Uterus (tissue), 4 donors: ENCODE data around the gene RIMS3. TPM values are rescaled to one million over a fixed set of nuclear protein-coding genes. Genes with fewer than 3 reads are reported as not detected.

Experiments used
- DNase-seq, 2 donors: peaks; one replicate each; pipeline ENCODE4 v3.0.0-alpha.2; 2019 to 2020
- H3K27ac ChIP-seq, 2 donors: fragments of 200-600 bp; sonication (generic); 1 replicate in 1 of 2; 2 replicates in 1 of 2; pipeline ENCODE4 v1.5.1; 2016 to 2018
- H3K27me3 ChIP-seq, 2 donors: fragments of 200-600 bp; sonication (generic); one replicate each; pipeline ENCODE4 v1.5.1; 2018 to 2019; ENCODE audit warnings: control low read depth in 1 of 2
- H3K36me3 ChIP-seq, 2 donors: fragments of 200-600 bp; sonication (generic); one replicate each; pipeline ENCODE4 v1.5.1; 2019; ENCODE audit warnings: control low read depth in 1 of 2
- H3K4me1 ChIP-seq, 2 donors: fragments of 200-600 bp; sonication (generic); one replicate each; pipeline ENCODE4 v1.5.1; 2018 to 2019; ENCODE audit warnings: control low read depth in 1 of 2
- H3K4me3 ChIP-seq, 2 donors: fragments of 200-600 bp; sonication (generic); 1 replicate in 1 of 2; 2 replicates in 1 of 2; pipeline ENCODE4 v1.5.1; 2018 to 2019; ENCODE audit warnings: mild to moderate bottlenecking in 1 of 2
- H3K9me3 ChIP-seq, 2 donors: fragments of 200-600 bp; sonication (generic); one replicate each; pipeline ENCODE4 v1.5.1; 2019; ENCODE audit warnings: control low read depth in 1 of 2
- POLR2A ChIP-seq, 2 donors: fragments of 450-650 bp; IDR thresholded peaks; one replicate each; pipeline ENCODE4 v1.6.1; 2016; ENCODE audit warnings: antibody characterized with exemption in 2 of 2, mild to moderate bottlenecking in 1 of 2, moderate library complexity in 1 of 2
- intact Hi-C: fragments of 100-400 bp; cut with DNase I; formaldehyde crosslinking; loops from one replicate; pipeline ENCODE4 v1.15.1; 2023; ENCODE audit warnings: low total_unique reads
- total RNA-seq, 4 donors: library from RNA; depleted of rRNA in 3 of 4; stranded (reverse); fragments of >200 nt in 3 of 4; gene quantifications; one replicate each; pipeline versions ENCODE4 v1.1.0 to v1.2.4, GENCODE V29; 2014 to 2023
- TF ChIP-seq, protein P1 (sequence below), 4 experiments: fragments of 200-600 bp in 2 of 4; fragments of 450-650 bp in 2 of 4; sonication (generic) in 2 of 4; IDR thresholded peaks; one replicate each; pipeline ENCODE4 v1.5.1; 2016 to 2019; ENCODE audit warnings: antibody characterized with exemption in 4 of 4, mild to moderate bottlenecking in 2 of 4, moderate library complexity in 1 of 4
- donor health status: DM: yes; HTN: yes; CAD: no.

RIMS3 gene
- total RNA-seq: 10 to 100 TPM in 1 of 4 donors, 1 to 10 TPM in 3; 1.8 to 14.0 (median 5.4) TPM

DNA sequence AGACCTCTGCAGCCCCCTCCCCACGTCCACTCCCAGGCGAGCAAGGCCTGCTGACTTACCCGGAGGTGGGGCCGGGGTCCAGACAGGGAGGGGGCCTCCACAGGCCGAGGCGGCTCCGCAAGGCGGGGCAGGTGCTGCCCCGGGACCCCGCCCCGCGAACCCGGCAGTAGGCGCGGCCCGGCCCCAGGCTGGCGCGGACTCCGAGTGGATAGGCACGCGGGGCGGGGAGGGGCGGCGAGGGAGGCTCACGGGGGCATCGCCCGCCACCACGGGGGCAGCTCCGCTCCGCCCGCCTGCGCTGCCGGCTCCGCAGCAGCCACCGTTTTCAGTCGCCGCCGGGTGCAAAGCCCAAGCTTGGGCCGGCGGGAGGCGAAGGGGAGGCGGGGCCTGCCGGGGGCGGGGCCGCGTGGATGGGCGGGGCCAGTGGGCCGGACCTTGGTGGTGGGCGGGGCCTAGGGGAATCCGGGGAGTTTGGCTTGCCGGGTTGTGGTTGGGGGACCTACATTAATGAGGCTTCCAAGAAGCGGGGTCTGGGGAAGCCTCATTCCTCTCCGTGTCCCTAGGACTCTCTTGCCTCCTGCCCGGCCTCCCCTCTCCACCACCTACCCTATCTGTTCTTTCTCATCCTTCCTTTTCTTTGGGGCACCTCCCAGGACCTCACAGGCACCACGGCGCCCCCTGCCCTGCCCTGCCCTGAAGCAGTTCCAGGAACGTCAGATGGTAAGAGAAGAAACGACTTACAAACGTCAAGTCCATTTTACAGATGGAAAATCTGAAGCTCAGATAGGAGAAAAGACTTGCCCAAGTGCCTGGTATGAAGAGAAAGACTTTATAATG, at the start of gene RIMS3:
RIMS3 (minus strand) TSS at position 348 of the 837 bp plus-strand sequence. CDS start 23,757 bp downstream, outside the sequence.
- H3K27me3 ChIP-seq: no peaks in the 10 kb centered on the region
- H3K4me3 ChIP-seq: peak within 1 kb of the TSS; percentile 26 to 74
- TF ChIP-seq, protein P1, sequence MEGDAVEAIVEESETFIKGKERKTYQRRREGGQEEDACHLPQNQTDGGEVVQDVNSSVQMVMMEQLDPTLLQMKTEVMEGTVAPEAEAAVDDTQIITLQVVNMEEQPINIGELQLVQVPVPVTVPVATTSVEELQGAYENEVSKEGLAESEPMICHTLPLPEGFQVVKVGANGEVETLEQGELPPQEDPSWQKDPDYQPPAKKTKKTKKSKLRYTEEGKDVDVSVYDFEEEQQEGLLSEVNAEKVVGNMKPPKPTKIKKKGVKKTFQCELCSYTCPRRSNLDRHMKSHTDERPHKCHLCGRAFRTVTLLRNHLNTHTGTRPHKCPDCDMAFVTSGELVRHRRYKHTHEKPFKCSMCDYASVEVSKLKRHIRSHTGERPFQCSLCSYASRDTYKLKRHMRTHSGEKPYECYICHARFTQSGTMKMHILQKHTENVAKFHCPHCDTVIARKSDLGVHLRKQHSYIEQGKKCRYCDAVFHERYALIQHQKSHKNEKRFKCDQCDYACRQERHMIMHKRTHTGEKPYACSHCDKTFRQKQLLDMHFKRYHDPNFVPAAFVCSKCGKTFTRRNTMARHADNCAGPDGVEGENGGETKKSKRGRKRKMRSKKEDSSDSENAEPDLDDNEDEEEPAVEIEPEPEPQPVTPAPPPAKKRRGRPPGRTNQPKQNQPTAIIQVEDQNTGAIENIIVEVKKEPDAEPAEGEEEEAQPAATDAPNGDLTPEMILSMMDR (IDR thresholded peaks at IDR 0.05): peak in 1 of 4 experiments; percentile 30
- TF ChIP-seq POLR2A (IDR thresholded peaks at IDR 0.05): peak in 1 of 2 donors; percentile 28
- peak; percentile 70 to 81 for DNase-seq
- peak within 1 kb of the TSS in 1 of 2 donors; percentile 73 for H3K27ac ChIP-seq
- intact Hi-C loops: no loop called here
- H3K9me3 ChIP-seq: no peaks in the 10 kb centered on the region
- H3K4me1 ChIP-seq: no peaks in the 10 kb centered on the region
- H3K36me3 ChIP-seq: no peaks in the 10 kb centered on the region

DNA sequence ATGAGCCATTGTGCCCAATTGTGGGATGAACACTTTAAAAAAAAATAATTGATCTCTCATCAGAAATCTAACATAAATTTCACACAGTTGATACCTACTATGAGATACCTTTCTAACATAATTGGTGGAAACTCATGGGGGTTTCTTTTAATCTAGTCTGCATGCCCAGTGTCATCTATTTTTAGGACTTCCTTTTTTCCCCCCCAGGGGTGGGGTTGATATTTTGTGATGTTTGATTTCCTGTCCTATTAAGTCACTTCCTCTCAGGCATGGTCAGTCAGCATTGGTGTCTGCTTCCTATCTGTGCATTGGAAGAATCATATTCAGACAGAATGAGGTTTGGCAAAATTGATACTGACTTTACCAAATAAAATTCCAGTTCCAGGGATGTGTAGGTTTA, 47.5 kb upstream of the RIMS3 start:
- no peaks in the 10 kb centered on the region for H3K9me3 ChIP-seq
- no peak overlapping the region for H3K4me3 ChIP-seq
- no peak for TF ChIP-seq POLR2A (IDR thresholded peaks at IDR 0.05)
- TF ChIP-seq, protein P1 (IDR thresholded peaks at IDR 0.05): no peak
- peak overlapping the region; percentile 56 to 67 for H3K27ac ChIP-seq
- no peaks in the 10 kb centered on the region for H3K36me3 ChIP-seq
- H3K27me3 ChIP-seq: no peaks in the 10 kb centered on the region
- DNase-seq: no peak
- intact Hi-C loops: no loop called here
- no peaks in the 10 kb centered on the region for H3K4me1 ChIP-seq

DNA sequence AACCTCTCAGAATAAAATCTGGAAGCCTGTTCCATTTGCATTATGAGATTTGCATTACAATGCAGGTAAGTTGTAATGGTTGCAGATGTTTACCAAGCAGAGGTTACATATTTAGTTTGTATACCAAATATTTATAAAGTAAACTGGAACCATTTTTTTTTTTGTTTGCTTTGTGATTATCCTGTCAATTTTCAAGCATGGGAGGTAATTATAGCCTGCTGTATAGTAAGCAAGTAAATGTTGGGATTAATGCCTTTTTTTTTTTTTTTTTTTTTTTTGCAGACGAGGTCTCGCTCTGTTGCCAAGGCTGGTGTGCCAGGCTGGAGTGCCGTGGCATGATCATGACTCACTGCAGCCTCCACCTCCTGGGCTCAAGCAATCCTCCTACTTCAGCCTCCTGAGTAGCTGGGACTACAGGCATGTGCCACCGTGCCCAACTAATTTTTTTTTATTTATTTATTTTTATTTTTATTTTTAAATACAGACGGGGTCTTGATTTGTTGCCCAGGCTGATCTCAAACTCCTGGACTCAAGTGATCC, 47.0 kb upstream of the RIMS3 start:
- intact Hi-C loops: no loop called here
- Histone ChIP-seq H3K27me3 (no peaks in the 10 kb centered on the region), H3K4me1 (no peaks in the 10 kb centered on the region), H3K27ac (peak overlapping the region; percentile 56 to 67), H3K36me3 (no peaks in the 10 kb centered on the region), H3K9me3 (no peaks in the 10 kb centered on the region), H3K4me3 (no peak overlapping the region)
- no peak for DNase-seq
- TF ChIP-seq POLR2A (IDR thresholded peaks at IDR 0.05): no peak
- TF ChIP-seq, protein P1 (IDR thresholded peaks at IDR 0.05): no peak

DNA sequence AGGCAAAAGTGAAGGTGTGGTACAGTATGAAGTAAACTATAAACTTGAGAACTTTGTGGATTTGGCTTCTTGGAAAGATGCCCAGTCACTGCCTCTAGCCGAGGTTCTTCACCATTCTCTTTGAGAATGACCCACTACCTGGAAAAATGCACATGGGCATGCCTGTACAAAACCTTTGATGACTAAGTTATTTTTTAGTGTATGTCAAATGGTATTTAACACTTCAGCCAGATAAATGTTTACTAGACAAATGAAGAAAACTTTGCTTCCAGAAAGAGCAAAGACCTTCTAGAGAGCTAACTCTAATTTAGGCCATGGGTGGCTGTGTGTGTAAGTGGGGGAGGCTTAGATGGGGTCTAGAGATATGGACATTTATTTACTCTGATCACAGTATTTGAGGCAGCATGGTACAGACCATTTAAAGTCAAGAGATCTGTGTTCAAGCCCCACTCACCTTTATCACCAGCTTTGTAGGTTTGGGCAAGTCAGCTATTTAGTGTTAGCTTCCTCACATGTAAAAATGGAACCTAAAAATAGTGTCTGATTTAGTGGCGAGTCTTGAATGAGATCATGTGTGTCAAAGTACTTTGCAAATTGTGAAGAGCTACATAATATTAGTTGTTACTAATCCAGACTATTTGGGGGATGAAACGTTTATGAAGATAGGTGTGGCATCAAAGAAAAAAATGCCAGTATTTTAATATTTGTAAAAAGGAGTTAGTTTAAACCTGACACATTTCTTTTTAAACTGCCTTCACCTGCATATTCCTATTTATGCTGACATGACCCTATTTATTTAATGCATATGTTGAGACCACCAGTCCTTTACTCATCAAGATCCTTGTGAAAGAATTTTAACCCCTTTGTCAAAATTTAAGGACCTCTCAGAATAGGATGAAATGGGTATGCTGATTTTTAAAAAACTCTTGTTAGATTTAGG, 46.3 kb upstream of the RIMS3 start:
- Histone ChIP-seq H3K4me1 (no peaks in the 10 kb centered on the region), H3K4me3 (no peak overlapping the region), H3K36me3 (no peaks in the 10 kb centered on the region), H3K27me3 (no peaks in the 10 kb centered on the region), H3K9me3 (no peaks in the 10 kb centered on the region), H3K27ac (peak overlapping the region; percentile 56 to 67)
- DNase-seq: no peak
- TF ChIP-seq, protein P1 (IDR thresholded peaks at IDR 0.05): no peak
- no peak for TF ChIP-seq POLR2A (IDR thresholded peaks at IDR 0.05)
- intact Hi-C loops: no loop called here
